CD4-positive, alpha-beta T cell treated with Interleukin-6 at 100 ng/mL for 8 hours (primary cell): Measurements from ENCODE around the gene SREK1IP1.

ENCODE experiments used
- DNase-seq: peaks from one replicate; pipeline ENCODE4 v3.0.0-alpha.2; 2020; ENCODE audit warnings: mixed read lengths, low spot score

Gene SREK1IP1

GRCh38 chr5:64768358-64769312 lies at the start of gene SREK1IP1, which contains the start of gene CWC27:
SREK1IP1 (minus strand) TSS chr5:64768691; CDS start chr5:64768517, 174 bp downstream.
CWC27 (plus strand) TSS chr5:64768930; CDS start chr5:64769147, 217 bp downstream.
- DNase-seq, result peak; percentile 80

GRCh38 chr5:64818245-64818644 lies 49.8 kb upstream of the SREK1IP1 start:
- no peak for DNase-seq

GRCh38 chr5:64814073-64814472 lies 45.6 kb upstream of the SREK1IP1 start:
- no peak for DNase-seq

- DNase-seq, result peak; percentile 14
Observed at GRCh38 chr5:64811050-64811640, 42.7 kb upstream of the SREK1IP1 start.

- no peak for DNase-seq
Observed at GRCh38 chr5:64807520-64807919, 39.0 kb upstream of the SREK1IP1 start.

- DNase-seq, result no peak
Observed at GRCh38 chr5:64806537-64806936, 38.0 kb upstream of the SREK1IP1 start.

GRCh38 chr5:64800926-64801325 lies 32.4 kb upstream of the SREK1IP1 start:
- no peak for DNase-seq

GRCh38 chr5:64796301-64796700 lies 27.8 kb upstream of the SREK1IP1 start:
- DNase-seq, result no peak

- DNase-seq, result no peak
Observed at GRCh38 chr5:64794053-64794770, 25.7 kb upstream of the SREK1IP1 start.

GRCh38 chr5:64792469-64792868 lies 24.0 kb upstream of the SREK1IP1 start:
- no peak for DNase-seq

GRCh38 chr5:64790210-64790609 lies 21.7 kb upstream of the SREK1IP1 start:
- no peak for DNase-seq

GRCh38 chr5:64789457-64789856 lies 21.0 kb upstream of the SREK1IP1 start:
- DNase-seq, result no peak

- DNase-seq, result no peak
Observed at GRCh38 chr5:64788156-64788555, 19.7 kb upstream of the SREK1IP1 start.

GRCh38 chr5:64786372-64786771 lies 17.9 kb upstream of the SREK1IP1 start:
- DNase-seq, result no peak

GRCh38 chr5:64784451-64785025 lies 16.0 kb upstream of the SREK1IP1 start:
- DNase-seq, result peak; percentile 68

GRCh38 chr5:64775291-64775690 lies 6.8 kb upstream of the SREK1IP1 start:
- DNase-seq, result no peak

- DNase-seq, result no peak
Observed at GRCh38 chr5:64773533-64773932, 5.0 kb upstream of the SREK1IP1 start.

- no peak for DNase-seq
Observed at GRCh38 chr5:64771736-64772135, 3.2 kb upstream of the SREK1IP1 start.

GRCh38 chr5:64769855-64770254 lies 1.4 kb upstream of the SREK1IP1 start:
- no peak for DNase-seq

- peak; percentile 2 for DNase-seq
Observed at GRCh38 chr5:64767959-64768357, 533 bp downstream of the SREK1IP1 start.

GRCh38 chr5:64766941-64767340 lies 1.6 kb downstream of the SREK1IP1 start:
- DNase-seq, result no peak
